Upper lobe of left lung (tissue), 6 donors: Measurements from ENCODE around the gene MORC3. TPM values are rescaled to one million over a fixed set of nuclear protein-coding genes. Genes with fewer than 3 reads are reported as not detected.

Source experiments
- ATAC-seq, 2 donors: fragments of 200-7000 bp; cut with Tn5 transposase; one replicate each; pipeline ENCODE4 v1.9.1; 2022; ENCODE audit warnings: mild to moderate bottlenecking in 2 of 2, moderate library complexity in 2 of 2; ENCODE audit not compliant: low FRiP score in 2 of 2
- DNase-seq, 2 donors: peaks; one replicate each; pipeline ENCODE4 v3.0.0-alpha.2; 2019 to 2020
- H3K27ac ChIP-seq, 4 donors: fragments of 200-600 bp; sonication (generic); one replicate each; pipeline ENCODE4 v1.5.1; 2016 to 2019
- H3K27me3 ChIP-seq, 4 donors: fragments of 200-600 bp; sonication (generic); one replicate each; pipeline ENCODE4 v1.5.1; 2017 to 2019
- H3K36me3 ChIP-seq, 4 donors: fragments of 200-600 bp; sonication (generic); one replicate each; pipeline ENCODE4 v1.5.1; 2016 to 2019
- H3K4me1 ChIP-seq, 4 donors: fragments of 200-600 bp; sonication (generic); one replicate each; pipeline ENCODE4 v1.5.1; 2018 to 2019
- H3K4me3 ChIP-seq, 4 donors: fragments of 200-600 bp; sonication (generic); one replicate each; pipeline ENCODE4 v1.5.1; 2017 to 2019; ENCODE audit warnings: mild to moderate bottlenecking in 2 of 4, moderate library complexity in 1 of 4
- H3K9me3 ChIP-seq, 4 donors: fragments of 200-600 bp; sonication (generic); one replicate each; pipeline ENCODE4 v1.5.1; 2018 to 2019
- CTCF ChIP-seq, 6 experiments: fragments of 450-650 bp in 4 of 6; fragments of 200-600 bp in 2 of 6; sonication (generic) in 2 of 6; IDR thresholded peaks; one replicate each; pipeline ENCODE4 v1.5.1; 2016 to 2019; ENCODE audit warnings: antibody characterized with exemption in 6 of 6
- EP300 ChIP-seq, 4 donors: sonication (generic); formaldehyde crosslinking; IDR thresholded peaks; one replicate each; pipeline ENCODE4 v1.5.1; 2017; ENCODE audit warnings: antibody characterized with exemption in 4 of 4, control low read depth in 2 of 4
- POLR2A ChIP-seq, 4 donors: fragments of 450-650 bp; IDR thresholded peaks; one replicate each; pipeline ENCODE4 v1.5.1; 2016 to 2017; ENCODE audit warnings: antibody characterized with exemption in 4 of 4, mild to moderate bottlenecking in 2 of 4
- POLR2AphosphoS5 ChIP-seq, 2 donors: sonication (generic); formaldehyde crosslinking; IDR thresholded peaks; one replicate each; pipeline ENCODE4 v1.5.1; 2017; ENCODE audit warnings: antibody characterized with exemption in 2 of 2
- WGBS, 2 donors: methylation state at CpG; one replicate each; pipeline ENCODE4 v1.1.5; 2017 to 2018; 5-methylcytosine and 5-hydroxymethylcytosine counted together
- total RNA-seq, 6 donors: library from RNA; depleted of rRNA in 4 of 6; stranded (reverse); fragments of >200 nt in 4 of 6; gene quantifications; one replicate each; pipeline versions ENCODE4 v1.1.0 to v1.2.1, GENCODE V29; 2016 to 2021
- donor health status: DM: no; HTN: no; CAD: no; lungs with moderate emphysema.
- donor health status: DM: no; HTN: yes; CAD: no; lungs with severe emphysema.

Gene MORC3
- total RNA-seq, 6 donors from 2014 or later = 26.0 to 62.7 (median 31.5) TPM

DNA sequence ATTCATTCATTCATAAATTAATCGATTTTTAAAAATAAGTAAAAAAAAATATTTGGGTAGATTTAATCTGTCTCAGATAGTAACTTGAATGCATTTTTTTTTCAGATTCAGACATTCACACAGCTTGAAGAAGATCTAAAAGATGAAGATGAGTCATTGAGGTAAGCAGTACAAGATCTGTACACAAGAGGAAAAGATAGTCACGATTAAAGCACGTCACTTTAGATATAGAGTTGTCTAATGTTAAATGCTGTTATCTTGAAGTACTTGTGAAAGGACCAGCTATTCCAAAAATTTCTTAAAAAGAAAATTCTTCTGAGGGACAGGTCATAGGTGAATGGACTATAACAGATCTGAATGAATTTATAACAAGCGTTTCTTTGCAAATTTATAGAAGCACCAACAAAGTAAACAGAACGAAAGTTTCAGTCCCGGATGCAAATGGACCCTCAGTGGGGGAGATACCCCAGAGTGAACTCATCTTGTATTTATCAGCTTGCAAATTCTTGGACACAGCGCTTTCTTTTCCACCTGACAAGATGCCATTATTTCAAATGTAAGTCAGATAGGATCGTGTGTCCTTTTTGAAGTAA, 31.2 kb upstream of the MORC3 start:
- H3K36me3 ChIP-seq = peaks cover 0 to 48% (median 13%) of the 10 kb centered on the region in 4 donors
- DNase-seq = no peak
- TF ChIP-seq CTCF (IDR thresholded peaks at IDR 0.05) (no peak), EP300 (IDR thresholded peaks at IDR 0.05) (no peak), POLR2AphosphoS5 (IDR thresholded peaks at IDR 0.05) (no peak), POLR2A (IDR thresholded peaks at IDR 0.05) (no peak)
- no peak overlapping the region for H3K4me3 ChIP-seq
- H3K27me3 ChIP-seq = no peaks in the 10 kb centered on the region
- H3K27ac ChIP-seq = no peak overlapping the region
- H3K9me3 ChIP-seq = no peaks in the 10 kb centered on the region
- no peak for ATAC-seq
- WGBS, 2 donors = 67 to 76% methylated on average over 8 of the region's 8 CpGs
- no peaks in the 10 kb centered on the region for H3K4me1 ChIP-seq

- no peaks in the 10 kb centered on the region for H3K4me1 ChIP-seq
These were observed 28.5 kb upstream of the MORC3 start for GRCh38 chr21:36291509-36291908.

GRCh38 chr21:36297406-36297937, 22.5 kb upstream of the MORC3 start:
- WGBS, 2 donors = 92 to 99% methylated on average over 4 of the region's 4 CpGs

More at GRCh38 chr21:36291509-36291908, 28.5 kb upstream of the MORC3 start:
- Histone ChIP-seq H3K36me3 (peaks cover 0 to 45% (median 13%) of the 10 kb centered on the region in 4 donors), H3K27ac (no peak overlapping the region), H3K27me3 (no peaks in the 10 kb centered on the region), H3K9me3 (no peaks in the 10 kb centered on the region), H3K4me3 (no peak overlapping the region)
- ATAC-seq = no peak
- 87 to 95% methylated on average over 8 of the region's 8 CpGs for WGBS, 2 donors
- TF ChIP-seq CTCF (IDR thresholded peaks at IDR 0.05) = no peak
- TF ChIP-seq EP300 (IDR thresholded peaks at IDR 0.05) = no peak
- TF ChIP-seq POLR2AphosphoS5 (IDR thresholded peaks at IDR 0.05) = no peak
- no peak for TF ChIP-seq POLR2A (IDR thresholded peaks at IDR 0.05)
- no peak for DNase-seq

GRCh38 chr21:36297938-36298572, 21.9 kb upstream of the MORC3 start:
- TF ChIP-seq EP300 (IDR thresholded peaks at IDR 0.05) = no peak
- peak in 3 of 4 donors; percentile 15 to 63 (median 16) for TF ChIP-seq POLR2A (IDR thresholded peaks at IDR 0.05)
- TF ChIP-seq POLR2AphosphoS5 (IDR thresholded peaks at IDR 0.05) = peak in 1 of 2 donors; percentile 57
- TF ChIP-seq CTCF (IDR thresholded peaks at IDR 0.05) = no peak
- ATAC-seq = peak; percentile 92 to 95
- Histone ChIP-seq H3K36me3 (peaks cover 0 to 8% (median 3%) of the 10 kb centered on the region in 4 donors), H3K27me3 (no peaks in the 10 kb centered on the region), H3K9me3 (no peaks in the 10 kb centered on the region), H3K4me3 (peak overlapping the region in 3 of 4 donors; percentile 7 to 34 (median 20)), H3K4me1 (peaks cover 7 to 14% (median 9%) of the 10 kb centered on the region in 4 donors), H3K27ac (peak overlapping the region; percentile 78 to 86 (median 82))
- DNase-seq = peak in 1 of 2 donors; percentile 83
- WGBS, 2 donors = 35 to 44% methylated on average over 8 to 10 of the region's 10 CpGs

More at GRCh38 chr21:36297406-36297937, 22.5 kb upstream of the MORC3 start:
- DNase-seq (no peak), ATAC-seq (no peak)
- Histone ChIP-seq H3K36me3 (peaks cover 0 to 14% (median 6%) of the 10 kb centered on the region in 4 donors), H3K27me3 (no peaks in the 10 kb centered on the region), H3K9me3 (no peaks in the 10 kb centered on the region), H3K4me1 (peaks cover 7 to 14% (median 9%) of the 10 kb centered on the region in 4 donors), H3K4me3 (peak overlapping the region in 2 of 4 donors; percentile 7 to 34), H3K27ac (peak overlapping the region; percentile 78 to 86 (median 82))
- TF ChIP-seq POLR2AphosphoS5 (IDR thresholded peaks at IDR 0.05) (no peak), EP300 (IDR thresholded peaks at IDR 0.05) (no peak), POLR2A (IDR thresholded peaks at IDR 0.05) (no peak), CTCF (IDR thresholded peaks at IDR 0.05) (no peak)
